Kidney epithelial cell (primary cell): Measurements from ENCODE around the gene GRB14. TPM values are rescaled to one million over a fixed set of nuclear protein-coding genes. Genes with fewer than 3 reads are reported as not detected.

Experiments
- DNase-seq: peaks from one replicate; pipeline ENCODE4 v3.0.0-alpha.2; 2010; ENCODE audit warnings: low read depth
- H3K27me3 ChIP-seq: 2 replicates; pipeline ENCODE4 v1.6.0; 2011; ENCODE audit warnings: low read length; ENCODE audit not compliant: control insufficient read depth, insufficient read depth
- H3K36me3 ChIP-seq: 2 replicates; pipeline ENCODE4 v1.5.1; 2011; ENCODE audit warnings: low read length; ENCODE audit not compliant: control insufficient read depth, insufficient read depth
- H3K4me3 ChIP-seq: 2 replicates; pipeline ENCODE4 v1.5.1; 2011; ENCODE audit warnings: low read depth, mild to moderate bottlenecking, control low read depth, low read length
- CTCF ChIP-seq: IDR thresholded peaks from 2 replicates; pipeline ENCODE4 v1.5.1; 2011; ENCODE audit warnings: mild to moderate bottlenecking, moderate library complexity, low read length, control low read depth, inconsistent platforms; ENCODE audit not compliant: insufficient read depth, poor library complexity, severe bottlenecking
- total RNA-seq: library from RNA; depleted of rRNA; stranded (reverse); fragments of >200 nt; gene quantifications from 2 replicates; pipeline ENCODE4 v1.2.3, GENCODE V29; 2015

The GRB14 gene
- total RNA-seq, 1 donor from 2014 or later, result 9.2 TPM

GRCh38 chr2:164498836-164499235, 122.4 kb downstream of the GRB14 start:
- no peak for DNase-seq
- no peak for TF ChIP-seq CTCF
- Histone ChIP-seq H3K36me3 (no peaks in the 10 kb centered on the region), H3K4me3 (no peak overlapping the region), H3K27me3 (no peaks in the 10 kb centered on the region)

GRCh38 chr2:164496881-164497280, 124.4 kb downstream of the GRB14 start:
- Histone ChIP-seq H3K36me3 (no peaks in the 10 kb centered on the region), H3K27me3 (no peaks in the 10 kb centered on the region), H3K4me3 (no peak overlapping the region)
- no peak for TF ChIP-seq CTCF
- DNase-seq, result no peak

- Histone ChIP-seq H3K27me3 (no peaks in the 10 kb centered on the region), H3K4me3 (no peak overlapping the region), H3K36me3 (no peaks in the 10 kb centered on the region)
- no peak for DNase-seq
- TF ChIP-seq CTCF, result no peak
These were observed 124.9 kb downstream of the GRB14 start for GRCh38 chr2:164496421-164496820.

GRCh38 chr2:164495491-164496223, 125.6 kb downstream of the GRB14 start:
- Histone ChIP-seq H3K27me3 (no peaks in the 10 kb centered on the region), H3K4me3 (no peak overlapping the region), H3K36me3 (no peaks in the 10 kb centered on the region)
- TF ChIP-seq CTCF, result peak; percentile 64
- peak; percentile 7 for DNase-seq

- H3K4me3 ChIP-seq, result no peak overlapping the region
- H3K27me3 ChIP-seq, result no peaks in the 10 kb centered on the region
- peak; percentile 7 for DNase-seq
- no peaks in the 10 kb centered on the region for H3K36me3 ChIP-seq
- no peak for TF ChIP-seq CTCF
These were observed 135.7 kb downstream of the GRB14 start for GRCh38 chr2:164485541-164485940.

- no peak for DNase-seq
- H3K4me3 ChIP-seq, result no peak overlapping the region
- no peaks in the 10 kb centered on the region for H3K36me3 ChIP-seq
- TF ChIP-seq CTCF, result peak; percentile 50
- H3K27me3 ChIP-seq, result no peaks in the 10 kb centered on the region
These were observed 141.8 kb downstream of the GRB14 start for GRCh38 chr2:164479460-164479859.
